ENCODE measurements around the gene KDELR3. TPM values are rescaled to one million over a fixed set of nuclear protein-coding genes. Genes with fewer than 3 reads are reported as not detected.

Gene KDELR3
- total RNA-seq, 1 experiment from 2014 or later, result 7.3 TPM

DNA sequence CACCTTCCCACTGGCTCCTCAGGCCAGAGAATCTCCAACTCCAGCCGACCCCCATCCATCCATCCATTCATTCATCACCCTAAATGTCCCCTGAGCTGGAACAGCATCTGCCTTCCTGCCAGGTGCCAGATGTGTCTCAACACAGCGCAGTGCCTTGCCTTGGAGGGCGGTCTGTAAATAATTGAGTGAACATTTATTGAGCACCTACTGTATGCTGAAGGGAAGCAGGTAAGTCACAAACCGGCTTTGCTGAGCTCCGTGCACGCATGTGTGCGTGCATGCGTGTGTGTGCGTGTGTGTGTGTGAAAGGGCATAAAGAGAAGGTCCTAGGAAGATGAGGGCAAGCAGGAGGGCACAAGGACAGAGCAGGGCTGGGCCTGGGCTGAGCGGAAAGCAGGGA lies 23.1 kb upstream of the KDELR3 start:
- Histone ChIP-seq H3K4me2 (ENCODE audit: insufficient read depth, insufficient read length, low read length) (no peak overlapping the region), H2BK20ac (ENCODE audit: low read depth, low read length, poor library complexity, severe bottlenecking) (no peak overlapping the region), H3K18ac (ENCODE audit: insufficient read length, low read depth, low read length) (no peak overlapping the region), H2BK12ac (ENCODE audit: insufficient read length, low read depth, low read length) (no peak overlapping the region), H3K4ac (ENCODE audit: low read depth, low read length) (no peak overlapping the region), H2BK15ac (ENCODE audit: low read depth, low read length) (no peak overlapping the region), H2BK120ac (ENCODE audit: low read depth, low read length, poor library complexity, severe bottlenecking) (no peak overlapping the region), H3K4me1 (ENCODE audit: insufficient read depth, low read length) (no peaks in the 10 kb centered on the region), H3K23ac (ENCODE audit: insufficient read length, low read depth, low read length) (no peak overlapping the region), H3K14ac (ENCODE audit: insufficient read depth, low read length) (no peak overlapping the region), H3K27ac (ENCODE audit: insufficient read length, low read depth, low read length) (no peak overlapping the region), H4K5ac (ENCODE audit: insufficient read length, low read depth, low read length) (peak overlapping the region; percentile 21), H3K56ac (ENCODE audit: insufficient read length, low read depth, low read length) (no peak overlapping the region), H4K91ac (ENCODE audit: insufficient read length, low read depth, low read length) (no peak overlapping the region), H3T11ph (ENCODE audit: low read length) (no peak overlapping the region), H4K8ac (replicated peaks; ENCODE audit: insufficient read length, low read depth, low read length) (no peak overlapping the region), H2AK5ac (ENCODE audit: insufficient read length, low read length) (no peak overlapping the region), H3K27me3 (ENCODE audit: insufficient read depth, low read length) (no peaks in the 10 kb centered on the region), H3K9me3 (ENCODE audit: control insufficient read depth, low read depth, low read length) (no peaks in the 10 kb centered on the region), H2BK5ac (ENCODE audit: insufficient read length, low read length) (no peak overlapping the region), H4K20me1 (ENCODE audit: control insufficient read depth, insufficient read depth, insufficient read length) (peaks cover 4% of the 10 kb centered on the region), H3K9ac (ENCODE audit: extremely low read depth, insufficient read length, low read length) (no peak overlapping the region), H2AFZ (ENCODE audit: low read length) (no peak overlapping the region), H3K23me2 (ENCODE audit: insufficient read length, low read depth, low read length, poor library complexity, severe bottlenecking) (peaks cover 2% of the 10 kb centered on the region), H3K79me2 (ENCODE audit: insufficient read depth, low read length) (no peaks in the 10 kb centered on the region), H3K79me1 (ENCODE audit: insufficient read depth, low read depth, low read length, poor library complexity, severe bottlenecking) (no peaks in the 10 kb centered on the region)
- Mint-ChIP-seq H3K27me3 (ENCODE audit: low read depth) (peaks cover 22% of the 10 kb centered on the region), H3K36me3 (ENCODE audit: insufficient read depth in 1 of 3, low read depth in 3 of 3) (no peaks in the 10 kb centered on the region), H3K4me3 (no peak overlapping the region), H3K4me1 (peaks cover 6 to 20% of the 10 kb centered on the region in 2 experiments), H3K9me3 (no peaks in the 10 kb centered on the region; a peak in 1 of 5 replicates), H3K27ac (no peak overlapping the region)
- TF ChIP-seq, protein P1, sequence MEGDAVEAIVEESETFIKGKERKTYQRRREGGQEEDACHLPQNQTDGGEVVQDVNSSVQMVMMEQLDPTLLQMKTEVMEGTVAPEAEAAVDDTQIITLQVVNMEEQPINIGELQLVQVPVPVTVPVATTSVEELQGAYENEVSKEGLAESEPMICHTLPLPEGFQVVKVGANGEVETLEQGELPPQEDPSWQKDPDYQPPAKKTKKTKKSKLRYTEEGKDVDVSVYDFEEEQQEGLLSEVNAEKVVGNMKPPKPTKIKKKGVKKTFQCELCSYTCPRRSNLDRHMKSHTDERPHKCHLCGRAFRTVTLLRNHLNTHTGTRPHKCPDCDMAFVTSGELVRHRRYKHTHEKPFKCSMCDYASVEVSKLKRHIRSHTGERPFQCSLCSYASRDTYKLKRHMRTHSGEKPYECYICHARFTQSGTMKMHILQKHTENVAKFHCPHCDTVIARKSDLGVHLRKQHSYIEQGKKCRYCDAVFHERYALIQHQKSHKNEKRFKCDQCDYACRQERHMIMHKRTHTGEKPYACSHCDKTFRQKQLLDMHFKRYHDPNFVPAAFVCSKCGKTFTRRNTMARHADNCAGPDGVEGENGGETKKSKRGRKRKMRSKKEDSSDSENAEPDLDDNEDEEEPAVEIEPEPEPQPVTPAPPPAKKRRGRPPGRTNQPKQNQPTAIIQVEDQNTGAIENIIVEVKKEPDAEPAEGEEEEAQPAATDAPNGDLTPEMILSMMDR (conservative IDR thresholded peaks at IDR 0.05), result no peak
- DNase-seq, result no peak
- no CpG with 5 or more reads among the region's 10 CpGs for WGBS (ENCODE audit: extremely low coverage, insufficient read length, low lambda C conversion rate)

Data from H9 (cell line).